ENCODE results near the gene ECSCR.

- TF ChIP-seq CTCF (IDR thresholded peaks at IDR 0.05) (no peak), POLR2A (IDR thresholded peaks at IDR 0.05) (peak; percentile 20)
These were observed 58.6 kb downstream of the ECSCR start, which contains the start of gene SPATA24 for GRCh38 chr5:139403787-139404483.

Data from right lobe of liver (tissue), 4 donors.